Lower leg skin (tissue), 4 donors: ENCODE results near the gene GJC2. TPM values are rescaled to one million over a fixed set of nuclear protein-coding genes. Genes with fewer than 3 reads are reported as not detected.

ENCODE experiments used
- DNase-seq, 2 donors: peaks; one replicate each; pipeline ENCODE4 v3.0.0-alpha.2; 2019; ENCODE audit warnings: low spot score in 2 of 2
- H3K4me3 ChIP-seq: fragments of 200-600 bp; sonication (generic); 2 replicates; pipeline ENCODE4 v1.5.1; 2017; ENCODE audit warnings: mild to moderate bottlenecking, low read depth; ENCODE audit not compliant: poor library complexity, severe bottlenecking
- POLR2A ChIP-seq, 2 donors: fragments of 450-650 bp; IDR thresholded peaks; one replicate each; pipeline ENCODE4 v1.6.1; 2016 to 2017; ENCODE audit warnings: antibody characterized with exemption in 2 of 2, mild to moderate bottlenecking in 1 of 2, moderate library complexity in 1 of 2
- WGBS, 2 donors: methylation state at CpG; one replicate each; pipeline ENCODE4 v1.1.5; 2018; 5-methylcytosine and 5-hydroxymethylcytosine counted together
- intact Hi-C: fragments of 100-400 bp; cut with DNase I; formaldehyde crosslinking; loops from one replicate; pipeline ENCODE4 v1.15.0; 2023; ENCODE audit warnings: low total_unique reads
- total RNA-seq, 4 donors: library from RNA; depleted of rRNA; stranded (reverse); fragments of >200 nt; gene quantifications; one replicate each; pipeline ENCODE4 v1.1.0, GENCODE V29; 2016
- TF ChIP-seq, protein P1 (sequence below), 3 donors: fragments of 450-650 bp; IDR thresholded peaks; one replicate each; pipeline ENCODE4 v1.5.1; 2016; ENCODE audit warnings: antibody characterized with exemption in 3 of 3, mild to moderate bottlenecking in 3 of 3, moderate library complexity in 2 of 3

Gene GJC2
- total RNA-seq, 4 donors from 2014 or later: 1.3 to 3.3 (median 2.6) TPM

DNA sequence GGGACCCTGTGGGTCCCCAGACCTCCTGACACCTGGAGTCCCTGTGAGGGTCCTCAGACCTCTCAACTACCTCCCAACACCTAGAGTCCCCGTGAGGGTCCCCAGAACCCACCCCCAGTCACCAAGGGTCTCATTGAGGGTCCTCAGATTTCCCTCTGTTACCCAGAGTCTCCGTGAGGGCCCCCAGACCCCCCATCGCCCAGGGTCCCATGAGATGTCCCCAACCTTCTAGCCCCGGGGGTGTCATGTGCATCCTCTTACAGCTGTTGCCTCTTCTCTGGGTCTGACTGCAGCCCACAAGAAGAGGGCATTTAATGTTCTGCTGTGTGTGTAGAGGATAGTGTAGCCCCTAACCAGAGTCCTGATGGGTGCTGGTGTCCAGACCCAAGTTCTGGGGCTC lies 2.0 kb upstream of the GJC2 start:
- 81 to 88% methylated on average over 4 of the region's 4 CpGs for WGBS, 2 donors
- no peak for DNase-seq
- no peak overlapping the region for H3K4me3 ChIP-seq
- TF ChIP-seq POLR2A (IDR thresholded peaks at IDR 0.05): no peak
- TF ChIP-seq, protein P1, sequence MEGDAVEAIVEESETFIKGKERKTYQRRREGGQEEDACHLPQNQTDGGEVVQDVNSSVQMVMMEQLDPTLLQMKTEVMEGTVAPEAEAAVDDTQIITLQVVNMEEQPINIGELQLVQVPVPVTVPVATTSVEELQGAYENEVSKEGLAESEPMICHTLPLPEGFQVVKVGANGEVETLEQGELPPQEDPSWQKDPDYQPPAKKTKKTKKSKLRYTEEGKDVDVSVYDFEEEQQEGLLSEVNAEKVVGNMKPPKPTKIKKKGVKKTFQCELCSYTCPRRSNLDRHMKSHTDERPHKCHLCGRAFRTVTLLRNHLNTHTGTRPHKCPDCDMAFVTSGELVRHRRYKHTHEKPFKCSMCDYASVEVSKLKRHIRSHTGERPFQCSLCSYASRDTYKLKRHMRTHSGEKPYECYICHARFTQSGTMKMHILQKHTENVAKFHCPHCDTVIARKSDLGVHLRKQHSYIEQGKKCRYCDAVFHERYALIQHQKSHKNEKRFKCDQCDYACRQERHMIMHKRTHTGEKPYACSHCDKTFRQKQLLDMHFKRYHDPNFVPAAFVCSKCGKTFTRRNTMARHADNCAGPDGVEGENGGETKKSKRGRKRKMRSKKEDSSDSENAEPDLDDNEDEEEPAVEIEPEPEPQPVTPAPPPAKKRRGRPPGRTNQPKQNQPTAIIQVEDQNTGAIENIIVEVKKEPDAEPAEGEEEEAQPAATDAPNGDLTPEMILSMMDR (IDR thresholded peaks at IDR 0.05): no peak
- intact Hi-C loops: no loop called here

- TF ChIP-seq, protein P1 (IDR thresholded peaks at IDR 0.05): no peak
- no peak for TF ChIP-seq POLR2A (IDR thresholded peaks at IDR 0.05)
- WGBS, 2 donors: 22 to 55% methylated on average over 4 to 13 of the region's 18 CpGs
- DNase-seq: peak in 1 of 2 donors; percentile 83
- intact Hi-C loops: no loop called here
- H3K4me3 ChIP-seq: no peak overlapping the region
Measured at GRCh38 chr1:228148196-228148861, 1.4 kb upstream of the GJC2 start.

- 25 to 60% methylated on average over 4 to 8 of the region's 8 CpGs for WGBS, 2 donors
- DNase-seq: peak in 1 of 2 donors; percentile 83
- intact Hi-C loops: no loop called here
- TF ChIP-seq, protein P1 (IDR thresholded peaks at IDR 0.05): no peak
- TF ChIP-seq POLR2A (IDR thresholded peaks at IDR 0.05): no peak
- no peak overlapping the region for H3K4me3 ChIP-seq
Measured at GRCh38 chr1:228148935-228149405, 760 bp upstream of the GJC2 start.

GRCh38 chr1:228150120-228150460 lies 360 bp downstream of the GJC2 start:
- no peak for TF ChIP-seq POLR2A (IDR thresholded peaks at IDR 0.05)
- H3K4me3 ChIP-seq: no peak overlapping the region
- peak in 1 of 2 donors; percentile 86 for DNase-seq
- intact Hi-C loops: no loop called here
- 39 to 58% methylated on average over 4 to 7 of the region's 7 CpGs for WGBS, 2 donors

DNA sequence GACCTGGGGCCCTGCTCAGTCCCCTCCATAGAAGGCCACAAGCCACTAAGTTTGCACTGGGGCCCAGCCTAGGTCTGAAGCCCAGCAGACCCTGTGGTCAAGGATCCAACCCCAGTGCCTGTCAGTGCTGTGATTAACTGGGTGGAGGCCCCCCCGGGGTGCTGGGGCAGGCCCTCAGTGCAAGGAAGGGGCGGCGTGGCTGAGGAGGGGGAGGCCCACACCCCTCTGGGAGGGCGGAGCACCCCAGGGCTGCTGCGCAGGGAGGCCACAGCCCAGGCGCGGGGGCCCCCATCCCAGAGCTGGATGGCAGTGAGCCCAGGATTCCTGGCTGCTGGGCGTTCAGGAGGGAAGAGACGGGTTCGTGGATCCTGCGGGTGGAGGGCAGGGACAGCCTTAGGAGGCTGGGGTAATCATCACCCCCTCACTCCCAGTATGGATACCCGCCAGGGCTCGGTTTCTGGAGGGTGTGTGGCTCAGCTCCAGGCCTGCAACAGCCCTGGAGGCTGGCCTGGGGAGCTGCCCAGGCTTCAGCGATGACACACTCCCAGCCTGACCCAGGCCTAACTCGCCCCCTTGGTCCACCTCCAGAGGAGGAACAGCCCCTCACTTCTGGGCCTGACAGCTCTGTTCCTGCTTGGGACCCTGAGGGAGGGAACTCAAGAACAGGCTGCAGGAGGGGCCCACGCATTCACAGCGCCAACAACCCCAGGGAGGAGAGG lies 890 bp downstream of the GJC2 start:
- H3K4me3 ChIP-seq: no peak overlapping the region
- WGBS, 2 donors: 18 to 24% methylated on average over 6 to 11 of the region's 17 CpGs
- TF ChIP-seq, protein P1 (IDR thresholded peaks at IDR 0.05): no peak
- DNase-seq: peak in 1 of 2 donors; percentile 91
- intact Hi-C loops: no loop called here

DNA sequence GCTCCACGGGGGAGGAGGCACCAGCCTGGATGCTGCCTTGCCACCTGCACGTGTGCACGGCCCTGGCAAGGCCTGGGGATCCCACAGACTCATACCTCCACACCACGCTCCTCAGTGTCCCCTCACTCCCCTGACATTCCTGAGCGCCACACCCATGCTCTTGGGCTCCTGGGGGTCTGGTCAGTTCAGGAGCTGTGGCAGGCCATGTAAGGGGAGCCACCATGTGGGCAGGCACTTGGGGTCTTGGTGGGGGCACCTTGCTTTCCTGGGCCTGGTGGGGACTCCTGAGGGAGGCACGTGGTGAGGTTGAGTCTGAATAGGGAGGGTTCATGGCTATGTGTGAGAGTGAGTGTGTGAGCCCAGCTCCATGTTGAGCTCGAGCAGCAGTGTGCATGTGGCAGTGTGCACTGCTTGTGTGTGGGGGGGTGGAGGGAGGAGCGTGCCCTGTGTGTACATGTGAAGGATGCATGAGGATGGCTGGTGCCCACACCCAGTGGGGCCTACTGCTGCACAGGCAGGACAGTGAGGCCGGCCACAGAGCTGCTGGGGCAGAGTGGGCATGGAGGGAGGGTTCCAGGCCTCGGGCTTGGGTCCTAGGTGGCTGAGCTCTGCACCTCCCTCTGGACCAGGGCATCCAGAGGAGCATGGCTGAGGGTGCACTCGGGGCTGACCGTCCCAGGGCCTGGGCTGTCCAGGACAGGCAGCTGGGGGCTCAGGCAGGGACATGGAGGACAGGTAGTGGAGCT lies 1.6 kb downstream of the GJC2 start:
- H3K4me3 ChIP-seq: no peak overlapping the region
- TF ChIP-seq POLR2A (IDR thresholded peaks at IDR 0.05): no peak
- TF ChIP-seq, protein P1 (IDR thresholded peaks at IDR 0.05): no peak
- intact Hi-C loops: no loop called here
- 59 to 63% methylated on average over 12 of the region's 12 CpGs for WGBS, 2 donors
- DNase-seq: peak in 1 of 2 donors; percentile 85
